Skeletal muscle satellite cell (primary cell): ENCODE data around the gene CARF.
"Not testable (repeated sequence)": the region's sequence is repeated elsewhere in the genome, so short reads cannot be mapped to it uniquely, and the experiment has no call there.

Source experiments
- H3K27me3 ChIP-seq: 2 replicates; pipeline ENCODE4 v1.7.0; 2013; ENCODE audit warnings: low read length; ENCODE audit not compliant: control insufficient read depth, insufficient read depth
- H3K36me3 ChIP-seq: 2 replicates; pipeline ENCODE4 v1.7.0; 2013; ENCODE audit warnings: mild to moderate bottlenecking, control low read depth, low read length; ENCODE audit not compliant: insufficient read depth
- H3K4me1 ChIP-seq: 2 replicates; pipeline ENCODE4 v1.7.0; 2013; ENCODE audit warnings: low read length; ENCODE audit not compliant: control insufficient read depth, insufficient read depth
- H3K4me2 ChIP-seq: 2 replicates; pipeline ENCODE4 v1.7.0; 2013; ENCODE audit warnings: mild to moderate bottlenecking, low read length
- H3K4me3 ChIP-seq: 2 replicates; pipeline ENCODE4 v1.7.0; 2013; ENCODE audit warnings: low read length
- H3K9ac ChIP-seq: 2 replicates; pipeline ENCODE4 v1.7.0; 2013; ENCODE audit warnings: mild to moderate bottlenecking, low read depth, low read length, moderate library complexity
- H3K9me3 ChIP-seq: replicated peaks from 2 replicates; pipeline ENCODE4 v1.7.0; 2013; ENCODE audit warnings: mild to moderate bottlenecking, control low read depth, low read length

CARF gene

DNA sequence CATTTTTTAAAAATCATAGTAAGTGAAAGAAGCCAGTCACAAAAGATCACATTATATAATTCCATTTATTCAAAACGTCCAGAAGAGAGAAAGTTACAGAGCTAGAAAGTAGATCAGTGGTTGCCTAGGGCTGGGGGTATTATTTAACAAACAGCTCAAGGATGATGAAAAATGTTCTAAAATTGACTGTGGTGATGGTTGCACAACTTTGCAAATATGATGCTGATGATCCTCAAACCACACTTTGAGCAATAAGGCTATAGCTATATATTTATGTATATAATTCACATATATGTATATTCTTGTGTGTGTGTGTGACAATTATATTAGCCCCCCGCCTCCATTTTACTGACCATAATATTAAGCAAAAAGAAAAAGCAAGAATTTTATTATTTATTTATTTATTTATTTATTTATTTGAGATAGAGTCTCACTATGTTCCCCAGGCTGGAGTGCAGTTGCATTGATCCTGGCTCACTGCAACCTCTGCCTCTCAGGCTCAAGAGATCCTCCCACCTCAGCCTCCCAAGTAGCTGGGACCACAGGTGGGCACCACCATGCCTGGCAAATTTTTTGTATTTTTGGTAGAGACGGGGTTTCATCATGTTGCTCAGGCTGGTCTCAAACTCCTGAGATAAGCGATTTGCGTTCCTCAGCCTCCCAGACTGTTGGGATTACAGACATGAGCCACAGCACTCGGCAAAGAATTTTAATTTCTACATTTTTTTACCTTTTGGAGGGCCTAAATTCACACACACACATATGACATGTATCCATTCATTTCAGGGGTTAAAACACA lies 2.5 kb upstream of the CARF start:
- Histone ChIP-seq H3K4me1 (peaks cover 7% of the 10 kb centered on the region), H3K27me3 (no peaks in the 10 kb centered on the region), H3K36me3 (peaks cover 7% of the 10 kb centered on the region), H3K4me3 (peak overlapping the region; percentile 84), H3K9me3 (no peaks in the 10 kb centered on the region), H3K9ac (no peak overlapping the region), H3K4me2 (peak overlapping the region; percentile 81)

DNA sequence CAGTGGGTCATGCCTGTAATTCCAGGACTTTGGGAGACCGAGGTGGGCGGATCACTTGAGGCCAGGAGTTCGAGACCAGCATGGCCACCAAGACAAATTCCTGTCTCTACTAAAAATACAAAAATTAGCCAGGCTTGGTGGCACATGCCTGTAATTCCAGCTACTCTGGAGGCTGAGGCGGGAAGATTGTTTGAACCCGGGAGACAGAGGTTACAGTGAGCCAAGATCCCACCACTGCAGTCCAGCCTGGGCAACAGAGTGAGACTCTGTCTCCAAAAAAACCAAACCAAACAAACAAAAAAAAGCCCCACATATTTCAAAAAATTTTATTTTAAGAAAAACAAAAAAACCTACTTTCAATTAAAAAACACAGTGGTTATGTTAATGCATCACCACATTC lies 1.8 kb upstream of the CARF start:
- peak overlapping the region; percentile 89 for H3K9ac ChIP-seq
- not testable (repeated sequence) for H3K9me3 ChIP-seq, H3K27me3 ChIP-seq, H3K4me1 ChIP-seq, H3K36me3 ChIP-seq
- peak overlapping the region; percentile 81 for H3K4me2 ChIP-seq
- peak overlapping the region; percentile 84 for H3K4me3 ChIP-seq

DNA sequence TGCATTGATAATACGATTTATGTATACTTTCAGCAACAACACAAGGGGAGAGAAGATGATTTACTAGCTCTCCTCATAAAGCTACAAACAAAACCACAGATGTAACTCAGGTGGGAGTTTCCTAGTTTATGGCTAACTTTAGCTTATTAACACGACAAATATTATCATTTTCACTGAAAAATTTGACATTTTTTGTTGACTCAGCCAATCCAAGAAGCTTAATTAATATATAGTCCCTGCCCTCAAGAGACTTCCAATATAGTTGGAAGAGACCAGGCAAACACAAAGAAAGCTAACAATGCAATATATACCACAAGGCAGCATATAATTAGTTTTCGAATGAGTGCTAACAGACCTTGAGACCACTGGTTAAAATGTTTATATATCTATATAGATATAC lies 1.4 kb upstream of the CARF start:
- Histone ChIP-seq H3K27me3 (no peaks in the 10 kb centered on the region), H3K4me2 (peak overlapping the region; percentile 81), H3K9ac (peak overlapping the region; percentile 89), H3K9me3 (no peaks in the 10 kb centered on the region), H3K4me1 (peaks cover 7% of the 10 kb centered on the region), H3K36me3 (peaks cover 7% of the 10 kb centered on the region), H3K4me3 (peak overlapping the region; percentile 84)

DNA sequence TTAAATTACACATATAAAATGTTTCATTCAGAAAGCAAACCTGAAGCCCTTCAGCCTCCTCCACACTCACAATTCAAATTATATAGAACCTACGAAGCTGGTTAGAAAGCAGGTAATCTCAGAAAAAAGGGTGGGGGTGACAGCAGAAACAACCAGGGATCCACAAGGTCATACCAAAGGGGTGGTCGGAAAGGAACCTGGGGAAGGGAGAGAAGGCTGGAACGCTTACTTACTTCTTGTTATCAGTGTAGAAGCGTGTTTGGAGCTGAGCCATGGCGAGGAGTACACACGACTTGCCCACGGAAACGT lies 918 bp upstream of the CARF start:
- H3K27me3 ChIP-seq = no peaks in the 10 kb centered on the region
- H3K9ac ChIP-seq = peak overlapping the region; percentile 89
- no peaks in the 10 kb centered on the region for H3K9me3 ChIP-seq
- H3K4me3 ChIP-seq = peak overlapping the region; percentile 84
- peaks cover 3% of the 10 kb centered on the region for H3K36me3 ChIP-seq
- peak overlapping the region; percentile 81 for H3K4me2 ChIP-seq
- H3K4me1 ChIP-seq = peaks cover 7% of the 10 kb centered on the region

DNA sequence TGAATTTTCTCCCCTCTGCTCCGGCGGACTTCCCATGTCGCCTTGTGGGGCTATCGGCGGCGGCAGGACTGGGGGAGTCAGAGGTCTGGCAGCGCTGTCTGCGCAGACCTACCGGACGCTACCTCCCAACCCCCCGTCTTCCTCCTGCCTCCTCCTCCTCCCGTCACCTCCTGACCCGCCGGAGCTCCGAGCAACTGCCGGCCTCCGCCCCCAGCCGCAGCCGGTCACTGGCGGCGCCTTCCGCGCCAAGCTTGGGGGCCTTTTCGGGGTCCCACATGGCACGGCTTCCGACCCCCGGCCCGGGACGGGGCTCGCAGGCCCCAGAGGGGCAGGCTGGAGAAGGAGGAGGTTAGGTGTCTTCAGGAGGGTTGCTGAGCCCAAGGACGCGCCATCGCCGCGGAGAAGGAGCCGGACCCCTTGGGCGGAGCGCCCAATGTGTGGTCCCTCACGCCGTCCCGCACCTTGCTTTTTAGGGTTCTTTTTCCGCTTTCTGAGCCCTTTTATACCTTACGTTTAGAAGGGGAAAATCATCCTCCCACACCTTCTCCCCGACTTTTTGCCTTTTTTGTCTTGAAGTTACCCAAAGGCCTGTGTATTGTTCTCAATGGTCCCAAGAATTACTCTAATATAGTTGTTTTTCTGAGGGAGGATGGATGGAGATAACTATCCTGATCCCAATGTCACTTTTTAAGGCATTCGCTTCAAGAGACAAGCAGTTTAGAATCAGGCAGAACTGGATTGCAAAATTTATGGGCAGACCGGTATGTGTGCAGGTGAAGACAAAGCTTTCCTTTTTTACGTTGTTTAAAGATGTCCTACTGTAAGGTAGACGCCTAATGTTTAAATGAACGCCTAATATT lies 497 bp downstream of the CARF start:
- H3K9me3 ChIP-seq, H3K36me3 ChIP-seq, H3K27me3 ChIP-seq, H3K4me1 ChIP-seq: not testable (repeated sequence)
- Histone ChIP-seq H3K9ac (peak overlapping the region; percentile 89), H3K4me3 (peak overlapping the region; percentile 84), H3K4me2 (peak overlapping the region; percentile 91)

DNA sequence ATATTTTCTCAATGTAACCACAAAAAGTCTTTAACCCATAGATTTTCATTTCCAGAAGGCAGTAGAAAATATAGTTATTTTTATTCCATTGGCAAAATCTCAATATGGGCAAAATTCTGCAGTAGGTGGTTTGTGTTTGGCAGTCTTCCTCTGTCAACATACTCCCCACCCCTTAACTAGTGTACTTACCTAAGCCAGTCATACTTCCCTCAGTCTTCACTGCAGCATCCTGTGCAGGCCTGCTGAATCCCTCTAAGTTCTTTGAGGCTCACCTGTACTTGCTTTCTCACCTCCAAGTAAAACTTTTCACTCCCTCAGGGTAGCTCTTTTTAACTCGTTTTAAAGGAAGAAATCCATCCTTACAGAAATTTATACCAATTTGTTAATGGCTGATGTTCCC lies 6.8 kb downstream of the CARF start:
- Histone ChIP-seq H3K4me1 (no peaks in the 10 kb centered on the region), H3K4me2 (no peak overlapping the region), H3K9me3 (no peaks in the 10 kb centered on the region), H3K36me3 (no peaks in the 10 kb centered on the region), H3K4me3 (no peak overlapping the region), H3K9ac (no peak overlapping the region), H3K27me3 (no peaks in the 10 kb centered on the region)

DNA sequence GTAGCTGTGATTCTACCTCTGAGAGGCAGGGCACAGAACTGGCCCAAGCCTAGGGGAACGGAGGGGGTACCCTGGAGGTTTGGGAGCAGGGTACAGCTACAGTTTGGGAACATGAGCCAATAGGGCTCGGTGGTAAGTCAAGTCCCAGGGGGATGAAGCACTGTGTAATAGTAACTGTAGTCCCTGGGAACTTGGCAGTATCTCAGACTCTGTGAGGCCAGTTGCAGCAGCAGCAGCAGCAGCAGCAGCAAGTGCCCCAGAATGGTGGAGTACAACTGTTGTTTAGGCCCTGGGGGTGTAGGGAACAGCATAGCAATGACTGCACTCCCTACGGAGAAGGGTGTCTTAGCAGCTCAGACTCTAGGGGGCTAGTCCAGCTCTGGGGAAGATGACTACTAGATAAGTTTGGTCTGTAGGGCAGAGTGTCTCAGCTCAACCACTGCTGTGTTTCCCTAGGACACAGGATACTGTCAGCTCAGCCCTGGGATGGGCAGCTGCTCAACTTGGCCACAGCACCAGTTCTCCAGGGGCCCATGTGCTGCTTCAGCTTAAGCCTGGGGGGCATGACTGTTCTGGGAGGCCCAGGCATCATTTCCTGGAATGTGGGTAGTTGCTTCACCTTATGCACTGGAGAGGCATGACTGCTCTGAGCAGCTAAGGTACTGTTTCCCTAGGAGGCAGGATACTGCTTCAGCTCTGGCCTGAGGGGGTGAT lies 20.5 kb downstream of the CARF start:
- Histone ChIP-seq H3K4me1 (no peaks in the 10 kb centered on the region), H3K36me3 (peaks cover 2% of the 10 kb centered on the region), H3K4me2 (no peak overlapping the region), H3K9me3 (no peaks in the 10 kb centered on the region), H3K4me3 (no peak overlapping the region), H3K9ac (no peak overlapping the region), H3K27me3 (no peaks in the 10 kb centered on the region)

DNA sequence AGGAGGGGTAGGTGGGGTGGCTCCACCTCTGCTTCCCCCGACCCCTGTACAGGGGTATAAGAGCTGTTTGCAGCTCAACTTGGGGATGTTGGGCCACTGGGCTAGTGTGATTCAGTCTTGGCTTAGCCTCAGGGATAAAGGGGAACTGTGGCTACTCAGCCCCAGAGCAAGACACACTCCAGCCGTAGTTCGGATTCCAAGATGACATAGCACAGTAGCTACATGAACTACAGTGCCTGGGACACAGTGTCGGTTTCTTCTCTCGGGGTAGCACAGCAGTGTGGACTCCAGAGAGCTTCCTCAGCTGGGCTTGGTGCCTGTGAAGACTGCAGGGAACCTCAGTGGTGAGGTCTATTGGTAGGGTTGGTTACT lies 21.1 kb downstream of the CARF start:
- Histone ChIP-seq H3K36me3 (peaks cover 2% of the 10 kb centered on the region), H3K27me3 (no peaks in the 10 kb centered on the region), H3K9ac (no peak overlapping the region), H3K9me3 (no peaks in the 10 kb centered on the region), H3K4me1 (no peaks in the 10 kb centered on the region), H3K4me2 (no peak overlapping the region), H3K4me3 (no peak overlapping the region)

DNA sequence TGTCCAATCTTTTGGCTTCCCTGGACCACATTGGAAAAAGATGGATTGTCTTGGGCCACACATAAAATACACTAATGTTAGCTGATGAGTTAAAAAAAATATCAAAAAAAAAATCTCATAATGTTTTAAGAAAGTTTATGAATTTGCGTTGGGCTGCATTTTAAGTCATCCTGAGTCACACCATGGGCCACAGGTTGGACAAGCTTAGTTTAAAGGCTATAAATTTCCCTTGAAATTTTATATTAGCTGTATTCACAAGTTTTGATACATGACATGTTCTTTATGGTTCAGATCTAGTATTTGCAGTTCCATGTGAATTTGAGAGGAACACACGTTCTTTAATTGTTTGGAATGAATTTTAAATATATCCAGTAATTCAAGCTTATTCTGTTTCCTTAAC lies 21.9 kb downstream of the CARF start:
- no peaks in the 10 kb centered on the region for H3K27me3 ChIP-seq
- no peaks in the 10 kb centered on the region for H3K4me1 ChIP-seq
- H3K9me3 ChIP-seq = no peaks in the 10 kb centered on the region
- no peak overlapping the region for H3K4me3 ChIP-seq
- H3K36me3 ChIP-seq = peaks cover 6% of the 10 kb centered on the region
- H3K9ac ChIP-seq = no peak overlapping the region
- H3K4me2 ChIP-seq = no peak overlapping the region

DNA sequence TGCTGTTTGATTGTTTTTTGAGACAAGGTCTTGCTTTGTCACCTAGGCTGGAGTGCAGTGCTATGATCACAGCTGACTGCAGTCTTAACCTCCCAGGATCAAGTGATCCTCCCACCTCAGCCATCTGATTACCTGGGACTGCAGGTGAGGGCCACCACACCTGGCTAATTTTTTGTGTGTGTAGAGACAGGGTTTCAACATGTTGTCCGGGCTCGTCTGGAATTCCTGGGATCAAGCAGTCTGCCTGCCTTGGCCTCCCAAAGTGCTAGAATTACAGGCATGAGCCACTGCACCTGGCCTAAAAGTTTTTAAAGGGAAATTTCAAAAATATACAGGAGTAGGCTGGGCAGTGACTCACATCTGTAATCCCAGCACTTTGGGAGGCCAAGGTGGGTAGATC lies 22.4 kb downstream of the CARF start:
- Histone ChIP-seq H3K4me3 (no peak overlapping the region), H3K4me1 (no peaks in the 10 kb centered on the region), H3K4me2 (no peak overlapping the region), H3K27me3 (no peaks in the 10 kb centered on the region), H3K9me3 (no peaks in the 10 kb centered on the region), H3K36me3 (peaks cover 7% of the 10 kb centered on the region), H3K9ac (no peak overlapping the region)

DNA sequence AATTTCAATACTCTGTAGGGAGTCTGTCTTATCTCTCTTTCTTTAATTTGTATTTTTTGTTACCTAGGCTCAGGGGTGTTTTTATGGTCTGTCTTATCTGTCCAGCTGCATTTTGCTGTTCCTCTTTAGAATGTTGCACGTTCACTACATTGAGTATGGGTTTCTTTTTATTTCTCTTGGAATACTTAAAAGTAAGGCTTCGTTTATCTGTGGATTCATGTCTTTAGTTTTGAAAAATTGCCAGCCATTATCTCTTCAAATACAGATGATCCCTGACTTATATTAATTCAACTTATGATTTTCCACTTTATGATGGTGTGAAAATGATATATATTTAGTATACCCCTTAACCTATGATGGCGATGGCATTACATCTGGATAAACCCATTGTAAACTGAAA lies 26.9 kb downstream of the CARF start:
- no peak overlapping the region for H3K4me2 ChIP-seq
- no peak overlapping the region for H3K4me3 ChIP-seq
- H3K9me3 ChIP-seq = no peaks in the 10 kb centered on the region
- H3K4me1 ChIP-seq = no peaks in the 10 kb centered on the region
- no peak overlapping the region for H3K9ac ChIP-seq
- peaks cover 7% of the 10 kb centered on the region for H3K36me3 ChIP-seq
- no peaks in the 10 kb centered on the region for H3K27me3 ChIP-seq
